T follicular helper cell (primary cell): ENCODE measurements around the gene ZFP14.

ENCODE experiments used
- DNase-seq: peaks from one replicate; pipeline ENCODE4 v3.0.0-alpha.2; 2020; ENCODE audit warnings: low read depth
- total RNA-seq, 2 experiments: gene quantifications; one replicate each; lab custom pipeline; 2026; lab: John Stamatoyannopoulos, UW

Gene ZFP14
- 7.6 to 35.5 reads per million in 2 experiments for total RNA-seq

DNA sequence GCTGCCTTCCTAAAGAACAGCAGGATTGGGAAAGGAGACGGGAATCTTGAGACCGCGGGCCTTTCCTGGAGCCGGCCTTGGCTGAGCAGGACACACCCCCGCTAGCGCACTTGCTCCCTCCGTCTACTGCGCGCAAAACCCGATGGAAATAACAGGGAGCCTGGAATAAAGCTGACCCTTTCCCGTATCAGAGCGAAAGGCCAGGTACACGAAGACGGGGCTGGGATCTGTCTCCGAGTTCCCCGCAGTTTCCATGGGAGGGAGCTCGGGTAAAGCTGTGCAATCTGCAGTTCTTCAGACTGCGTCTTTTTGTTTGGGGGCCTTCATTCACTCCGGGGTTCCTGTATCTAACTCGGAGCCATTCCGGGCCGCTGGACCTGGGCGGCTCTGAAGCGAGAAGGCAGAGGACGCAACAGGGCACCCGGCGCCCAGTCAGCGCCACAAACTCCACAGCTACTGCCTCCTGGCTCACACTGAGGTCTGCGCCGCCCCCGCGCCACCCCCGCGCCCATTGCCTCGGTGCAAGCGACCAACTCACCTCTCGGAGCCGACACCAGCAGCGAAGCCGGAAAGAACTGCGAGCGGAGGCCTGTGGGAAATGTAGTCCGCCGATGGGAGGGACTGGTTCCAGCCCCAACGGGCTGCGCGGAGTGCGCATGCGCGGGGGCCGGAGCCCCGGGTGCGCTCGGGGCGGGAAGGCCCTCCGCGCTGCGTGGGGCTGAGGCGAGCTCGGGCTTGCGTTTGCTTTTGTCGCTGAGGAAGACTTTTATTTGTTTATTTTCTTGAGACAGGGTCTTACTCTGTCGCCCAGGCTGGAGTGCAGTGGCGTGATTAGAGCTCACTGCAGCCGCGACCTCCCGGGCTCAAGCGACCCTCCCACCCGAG lies at the start of gene ZFP14:
Gene ZFP14 (minus strand): TSS at position 577 of the 885 bp plus-strand sequence. CDS start 11,309 bp downstream, outside the sequence.
- peak; percentile 92 for DNase-seq

DNA sequence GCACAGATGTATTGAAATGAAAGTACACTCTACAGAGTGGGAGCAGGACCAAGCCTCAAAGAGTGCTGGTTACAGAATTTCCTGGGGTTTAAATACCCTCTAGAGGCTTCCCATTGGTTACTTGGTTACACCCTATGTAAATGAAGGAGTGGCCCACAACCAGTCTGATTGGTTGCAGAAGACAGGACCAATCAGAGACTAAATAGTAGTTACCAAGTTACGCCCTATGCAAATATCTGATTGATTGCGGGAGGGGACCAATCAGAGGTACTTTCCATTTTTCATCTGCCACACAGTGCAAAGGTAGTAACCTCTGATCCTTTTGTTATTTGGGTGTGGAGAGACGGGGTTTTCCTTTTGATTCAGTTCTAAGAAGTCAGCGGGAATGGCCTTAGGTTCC lies 44.9 kb upstream of the ZFP14 start:
- no peak for DNase-seq

DNA sequence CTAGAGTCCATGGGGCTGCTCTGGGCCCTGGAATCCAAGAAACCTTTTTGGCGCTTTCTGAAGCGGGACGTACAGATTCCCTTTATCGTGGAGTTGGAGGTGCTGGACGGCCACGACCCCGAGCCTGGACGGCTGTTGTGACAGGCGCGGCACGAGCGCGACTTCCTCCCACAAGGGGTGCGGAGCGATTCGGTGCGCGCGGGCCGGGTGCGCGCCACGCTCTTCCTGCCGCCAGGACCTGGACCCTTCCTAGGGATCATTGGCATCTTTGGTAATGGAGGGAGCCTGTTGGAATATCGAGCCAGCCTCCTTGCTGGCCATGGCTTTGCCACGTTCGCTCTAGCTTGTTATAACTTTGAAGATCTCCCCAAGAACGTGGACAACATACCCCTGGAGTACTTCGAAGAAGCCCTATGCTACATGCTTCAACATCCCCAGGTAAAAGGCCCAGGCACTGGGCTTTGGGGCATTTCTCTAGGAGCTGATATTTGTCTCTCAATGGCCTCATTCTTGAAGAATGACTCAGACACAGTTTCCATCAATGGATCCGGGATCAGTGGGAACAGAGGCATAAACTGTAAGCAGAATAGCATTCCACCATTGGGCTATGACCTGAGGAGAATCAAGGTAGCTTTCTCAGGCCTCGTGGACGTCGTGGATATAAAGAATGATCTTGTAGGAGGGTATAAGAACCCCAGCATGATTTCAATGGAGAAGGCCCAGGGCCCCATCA lies 42.9 kb upstream of the ZFP14 start:
- no peak for DNase-seq

DNA sequence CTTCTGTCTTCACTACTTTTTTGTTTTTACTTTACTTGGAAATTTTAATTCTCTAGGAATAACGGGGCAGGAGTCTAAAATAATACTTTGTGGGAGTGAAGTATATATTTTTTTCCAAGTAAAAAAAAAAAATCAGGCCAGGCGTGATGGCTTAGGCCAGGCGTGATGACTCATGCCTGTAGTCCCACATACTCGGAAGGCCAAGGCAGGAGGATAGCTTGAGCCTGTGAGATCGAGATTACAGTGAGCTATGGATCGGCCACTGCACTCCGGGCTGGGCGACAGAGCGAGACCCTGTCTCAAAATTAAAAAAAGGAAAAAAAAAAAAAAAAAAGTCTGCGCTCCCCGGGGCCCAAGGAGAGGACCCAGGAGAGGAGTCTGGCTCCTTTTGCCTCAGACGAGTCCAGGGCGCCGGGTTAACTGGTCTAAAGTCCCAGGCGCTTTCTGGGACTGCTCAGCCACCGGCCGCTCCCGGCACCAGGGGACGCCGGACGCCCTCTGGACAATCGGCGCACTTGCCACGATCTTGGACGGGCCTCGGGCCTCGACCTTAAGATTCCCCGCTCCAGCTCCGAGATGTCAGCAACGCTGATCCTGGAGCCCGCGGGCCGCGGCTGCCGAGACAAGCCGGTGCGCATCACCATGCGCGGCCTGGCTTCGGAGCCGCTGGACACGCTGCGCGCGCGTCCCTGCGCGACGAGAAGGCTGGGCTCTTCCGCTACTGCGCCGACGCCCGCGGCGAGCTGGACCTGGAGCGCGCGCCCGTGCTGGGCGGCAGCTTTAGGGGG lies 42.2 kb upstream of the ZFP14 start:
- no peak for DNase-seq

DNA sequence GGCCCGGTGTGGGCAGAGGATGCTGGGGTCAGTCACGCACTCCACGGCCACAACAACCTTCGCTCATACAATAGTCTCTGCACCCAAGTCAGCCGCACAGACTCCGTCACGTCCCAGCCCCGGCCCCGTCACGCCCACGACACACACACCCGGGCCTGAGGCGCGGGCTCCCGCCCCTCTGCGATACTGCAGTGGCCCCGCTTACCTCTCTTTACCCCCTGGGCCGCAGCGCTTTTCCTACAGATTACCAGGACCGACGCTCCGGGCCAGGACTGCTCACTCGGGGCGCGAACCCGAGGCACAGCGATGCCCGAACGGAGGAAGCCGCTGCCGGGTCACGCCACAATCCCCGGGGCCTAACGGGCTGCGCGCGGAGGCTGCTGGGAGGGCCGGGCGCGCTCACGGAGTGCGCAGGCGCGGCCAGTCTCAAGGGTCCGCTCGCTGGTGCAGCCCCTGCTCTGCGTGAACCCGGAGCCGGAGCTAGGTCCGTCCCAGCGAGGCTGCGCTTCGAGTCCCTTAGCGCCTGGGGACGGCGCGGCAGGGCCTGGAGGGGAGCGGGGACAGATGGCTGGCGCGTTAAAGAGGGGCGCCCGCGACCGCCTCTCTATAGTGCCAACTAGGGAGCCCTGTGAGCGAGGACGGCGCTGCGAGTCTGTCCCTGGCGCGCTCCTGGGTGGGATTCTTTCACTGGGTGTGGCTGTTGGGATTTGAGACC lies 39.4 kb upstream of the ZFP14 start, which contains the start of gene ZFP82:
Gene ZFP82 (minus strand): TSS at position 358 of the 715 bp plus-strand sequence. CDS start 8,855 bp downstream, outside the sequence.
- DNase-seq = peak; percentile 46

DNA sequence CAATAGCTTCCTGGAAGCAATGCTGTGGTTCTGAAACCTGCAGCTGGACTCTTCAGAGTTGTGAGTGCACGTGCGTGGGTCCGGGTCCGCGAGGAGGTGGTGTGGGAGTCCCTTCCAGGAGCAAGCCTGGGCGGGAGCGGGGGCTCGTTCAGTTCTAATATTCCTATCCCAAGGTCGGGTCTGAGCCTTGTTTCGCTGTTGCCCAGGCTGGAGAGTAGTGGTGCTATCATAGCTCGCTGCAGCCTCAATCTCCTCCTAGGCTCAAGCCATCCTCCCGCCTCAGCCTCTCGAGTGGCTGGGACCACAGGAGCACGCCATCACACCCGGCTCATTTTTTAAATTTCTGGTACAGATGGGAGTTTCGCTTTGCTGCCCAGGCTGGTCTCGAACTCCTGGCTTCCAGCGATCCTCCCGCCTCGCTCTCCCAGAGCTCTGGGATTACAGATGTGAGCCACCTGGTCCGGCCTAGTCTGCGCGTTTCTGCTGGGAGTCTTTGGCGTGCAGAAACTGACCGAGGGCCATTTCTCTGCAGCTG lies 38.8 kb upstream of the ZFP14 start:
- no peak for DNase-seq

DNA sequence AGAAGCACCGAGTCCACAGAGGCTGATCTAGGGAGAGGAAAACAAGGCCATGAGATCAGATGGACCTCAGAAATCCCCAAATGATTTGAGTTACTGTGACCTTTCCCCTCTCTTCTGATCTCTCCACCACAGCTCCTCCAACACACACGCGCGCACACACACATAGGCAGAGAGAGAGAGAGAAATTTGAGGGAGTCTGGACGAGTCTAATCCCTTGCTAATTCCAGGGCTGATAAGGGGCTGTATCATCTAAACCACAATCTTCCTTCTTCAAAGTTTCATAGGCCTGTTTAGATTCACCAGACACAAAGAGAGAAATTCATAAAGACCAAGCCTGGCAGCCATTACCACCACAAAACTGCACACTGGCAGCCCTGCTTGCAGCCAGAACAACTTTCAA lies 30.8 kb upstream of the ZFP14 start:
- no peak for DNase-seq

DNA sequence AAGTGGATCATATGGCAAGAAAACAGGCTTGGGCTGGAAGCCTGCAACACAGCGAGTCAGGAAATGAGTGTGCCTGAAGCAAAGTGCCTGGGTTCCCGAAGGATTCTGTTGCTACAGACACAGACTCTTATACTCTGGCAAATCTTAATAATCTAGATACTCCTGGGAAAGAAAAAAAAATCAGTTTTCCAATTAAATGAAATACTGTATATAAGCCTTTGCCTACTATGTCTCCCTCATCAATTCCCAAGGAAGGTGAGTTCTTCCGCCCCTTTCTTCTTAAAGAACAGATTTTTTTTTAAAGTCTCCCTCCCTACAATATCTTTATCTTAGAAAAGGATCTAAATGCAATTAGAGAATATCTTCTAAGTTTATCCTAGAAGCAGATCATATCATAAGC lies 29.1 kb upstream of the ZFP14 start:
- no peak for DNase-seq

DNA sequence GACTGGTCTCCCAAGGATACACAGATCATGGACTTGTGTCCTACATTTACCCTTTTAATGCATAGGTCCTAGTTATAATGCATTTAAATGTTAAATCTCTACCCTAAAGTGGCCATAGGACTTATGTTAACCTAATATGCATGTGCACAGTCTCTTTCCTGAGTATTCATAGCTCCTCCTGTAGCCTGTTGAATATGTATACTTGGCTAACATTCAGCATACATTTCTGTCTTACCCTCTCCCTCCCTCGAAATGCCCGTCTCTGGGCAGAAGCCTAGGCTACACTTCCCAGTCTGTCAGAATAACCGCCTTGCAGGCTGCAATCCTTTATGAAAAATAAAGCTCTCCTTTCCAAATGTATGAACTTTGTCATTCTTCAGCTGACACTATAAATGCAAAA lies 25.5 kb upstream of the ZFP14 start:
- no peak for DNase-seq

DNA sequence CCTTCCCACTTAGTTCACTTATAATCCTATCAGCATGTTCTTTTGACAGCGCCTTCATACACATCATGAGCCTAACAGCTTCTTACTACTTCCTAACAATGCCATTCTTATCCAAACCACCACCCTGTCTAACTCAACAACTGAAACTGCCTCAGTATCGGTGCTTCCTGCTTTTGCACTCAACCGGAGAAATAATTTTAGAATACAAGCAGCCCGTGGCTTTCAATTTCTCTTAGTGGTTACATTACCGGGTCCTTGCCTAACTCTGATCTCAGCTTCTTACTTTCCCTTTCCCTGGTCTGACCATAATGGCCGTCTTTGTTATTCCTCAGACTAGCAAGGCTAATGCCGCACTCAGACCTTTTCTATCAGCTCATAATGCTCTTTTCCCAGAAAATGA lies 22.5 kb upstream of the ZFP14 start:
- DNase-seq = no peak

DNA sequence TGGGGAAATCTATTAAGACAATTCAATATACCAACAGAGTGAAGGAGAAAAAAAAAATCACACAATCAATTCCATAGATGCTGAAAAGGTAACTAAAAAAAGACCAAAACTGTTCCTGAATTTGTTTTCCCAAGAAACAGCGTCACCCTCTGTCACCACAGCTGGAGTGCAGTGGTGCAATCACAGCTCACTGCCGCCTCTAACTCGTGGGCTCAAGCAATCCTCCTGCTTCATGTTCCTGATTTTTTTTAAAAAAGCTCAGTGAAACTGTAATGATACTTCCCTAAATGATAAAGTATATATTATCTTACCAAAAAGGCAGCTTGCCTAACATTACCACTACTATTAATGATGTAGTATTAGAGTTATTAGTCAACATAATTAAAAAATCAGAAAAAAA lies 19.6 kb upstream of the ZFP14 start:
- DNase-seq = no peak

DNA sequence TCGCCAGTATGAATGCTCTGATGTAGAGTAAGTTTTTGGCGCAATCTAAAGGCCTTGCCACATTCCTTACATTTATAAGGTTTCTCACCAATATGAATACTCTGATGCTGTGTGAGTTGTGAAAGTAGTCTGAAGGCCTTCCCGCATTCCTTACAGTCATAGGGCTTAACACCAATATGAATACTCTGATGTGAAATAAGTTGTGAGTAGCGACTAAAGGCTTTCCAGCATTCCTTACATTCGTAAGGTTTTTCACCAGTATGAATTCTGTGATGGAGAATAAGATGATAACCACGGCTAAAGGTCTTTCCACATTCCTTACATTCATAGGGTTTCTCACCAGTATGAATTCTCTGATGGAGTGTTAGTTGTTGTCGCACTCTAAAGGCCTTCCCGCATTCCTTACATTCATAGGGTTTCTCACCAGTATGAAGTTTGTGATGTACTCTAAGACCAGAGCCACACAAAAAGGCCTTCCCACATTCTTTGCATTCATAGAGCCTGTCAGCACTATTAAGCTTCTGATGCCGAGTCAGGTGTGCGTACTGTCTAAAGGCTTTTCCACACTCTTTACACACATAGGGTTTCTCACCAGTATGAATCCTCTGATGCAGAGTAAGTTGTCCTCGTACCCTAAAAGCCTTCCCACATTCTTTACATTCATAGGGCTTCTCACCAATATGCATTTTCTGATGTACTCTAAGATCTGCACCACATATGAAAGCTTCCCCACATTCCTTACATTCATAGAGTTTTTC lies 14.1 kb upstream of the ZFP14 start:
- DNase-seq = no peak

DNA sequence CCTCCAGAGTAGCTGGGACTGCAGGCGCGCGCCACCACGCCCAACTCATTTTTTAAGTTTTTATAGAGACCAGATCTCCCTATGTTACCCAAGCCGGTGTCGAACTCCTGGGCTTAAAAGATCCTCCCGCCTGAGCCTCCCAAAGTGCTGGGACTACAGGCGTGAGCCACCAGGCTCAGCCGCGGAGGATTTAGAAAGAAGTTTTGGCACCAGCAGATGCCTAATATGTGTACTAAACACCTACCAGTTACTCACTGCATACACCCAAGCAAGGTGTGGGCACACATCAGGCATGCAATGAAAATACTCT lies 464 bp upstream of the ZFP14 start:
- no peak for DNase-seq

DNA sequence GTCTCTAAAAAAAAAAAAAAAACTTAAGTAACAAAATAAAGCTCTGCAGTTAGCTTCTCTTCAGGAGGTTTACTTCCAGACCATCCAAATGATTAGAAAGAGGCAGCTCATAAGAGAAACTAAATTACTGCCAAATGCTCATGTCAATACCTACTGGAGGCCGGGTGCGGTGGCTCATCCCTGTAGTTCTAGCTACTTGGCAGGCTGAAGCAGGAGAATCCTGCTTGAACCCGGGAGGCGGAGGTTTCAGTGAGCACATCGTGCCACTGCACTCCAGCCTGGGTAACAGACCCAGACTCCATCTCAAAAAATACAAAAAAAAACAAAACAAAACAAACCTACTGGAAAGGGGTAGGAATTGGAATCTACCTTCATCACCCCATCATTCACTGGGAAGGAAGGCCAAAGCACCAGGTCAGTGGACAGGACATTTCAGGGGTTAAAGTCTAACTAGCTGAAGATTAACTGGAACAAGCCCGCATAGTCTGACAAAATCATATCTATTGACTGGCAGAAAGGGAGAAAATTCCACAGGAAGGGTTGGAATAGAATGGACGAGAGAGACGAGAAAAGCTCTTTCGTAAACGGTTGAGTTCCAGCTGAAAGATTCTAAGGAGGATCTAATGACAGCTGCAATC lies 1.3 kb downstream of the ZFP14 start:
- DNase-seq = no peak

DNA sequence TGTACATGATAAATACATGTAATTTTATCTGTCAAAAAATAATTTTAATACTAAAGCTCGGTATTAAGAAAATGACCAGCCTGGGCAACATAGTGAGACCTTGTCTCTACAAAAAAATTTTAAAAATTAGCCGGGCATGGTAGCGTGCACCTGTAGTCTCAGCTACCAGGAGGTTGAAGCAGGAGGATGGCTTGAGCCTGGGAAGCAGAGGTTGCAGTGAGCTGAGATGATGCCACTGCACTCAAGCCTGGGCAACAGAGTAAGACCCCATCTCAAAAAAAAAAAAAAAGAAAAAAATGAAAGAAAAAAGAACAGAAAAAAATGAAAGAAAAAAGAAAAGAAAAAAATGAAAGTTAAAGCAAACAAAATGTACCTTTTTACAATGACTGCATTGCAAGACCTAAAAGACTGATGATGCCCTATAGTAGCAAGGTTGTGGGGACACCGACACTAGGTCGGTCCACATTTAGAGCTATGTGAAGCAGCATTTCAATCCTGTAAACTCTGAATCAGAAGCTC lies 5.3 kb downstream of the ZFP14 start:
- DNase-seq = no peak

DNA sequence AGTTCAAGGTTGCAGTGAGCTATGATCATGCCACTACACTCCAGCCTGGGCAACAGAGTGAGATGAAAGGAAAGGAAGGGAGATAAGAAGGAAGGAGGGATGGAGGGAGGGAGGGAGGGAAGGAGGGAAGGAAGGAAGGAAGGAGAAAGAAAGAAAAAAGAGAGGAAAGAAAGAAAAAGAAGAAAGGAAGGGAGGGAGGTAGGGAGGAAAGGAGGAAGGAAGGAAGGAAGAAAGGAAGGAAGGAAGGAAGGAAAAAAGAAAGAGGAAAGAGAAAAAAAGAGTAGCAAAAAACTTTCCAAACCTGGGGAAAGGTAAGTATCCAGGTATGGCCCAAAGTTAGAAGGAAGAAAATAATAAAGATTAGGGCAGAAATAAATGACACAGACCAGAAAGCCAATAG lies 7.1 kb downstream of the ZFP14 start:
- DNase-seq = no peak

DNA sequence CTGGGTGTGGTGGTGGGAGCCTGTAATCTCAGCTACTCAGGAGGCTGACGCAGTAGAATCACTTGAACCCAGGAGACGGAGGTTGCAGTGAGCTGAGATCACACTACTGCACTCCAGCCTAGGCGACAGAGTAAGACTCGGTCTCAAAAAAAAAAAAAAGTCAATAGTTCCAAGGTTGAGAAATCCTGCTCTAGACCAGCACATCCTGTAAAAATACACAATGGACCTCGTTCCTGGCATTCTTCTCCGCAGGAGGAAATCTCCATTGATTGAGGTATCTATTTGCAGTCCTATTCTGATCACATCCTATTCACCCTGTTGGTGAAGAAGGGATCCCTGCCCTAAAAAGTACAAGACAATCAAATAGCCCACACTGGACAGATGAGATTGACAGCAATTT lies 15.2 kb downstream of the ZFP14 start:
- DNase-seq = no peak

DNA sequence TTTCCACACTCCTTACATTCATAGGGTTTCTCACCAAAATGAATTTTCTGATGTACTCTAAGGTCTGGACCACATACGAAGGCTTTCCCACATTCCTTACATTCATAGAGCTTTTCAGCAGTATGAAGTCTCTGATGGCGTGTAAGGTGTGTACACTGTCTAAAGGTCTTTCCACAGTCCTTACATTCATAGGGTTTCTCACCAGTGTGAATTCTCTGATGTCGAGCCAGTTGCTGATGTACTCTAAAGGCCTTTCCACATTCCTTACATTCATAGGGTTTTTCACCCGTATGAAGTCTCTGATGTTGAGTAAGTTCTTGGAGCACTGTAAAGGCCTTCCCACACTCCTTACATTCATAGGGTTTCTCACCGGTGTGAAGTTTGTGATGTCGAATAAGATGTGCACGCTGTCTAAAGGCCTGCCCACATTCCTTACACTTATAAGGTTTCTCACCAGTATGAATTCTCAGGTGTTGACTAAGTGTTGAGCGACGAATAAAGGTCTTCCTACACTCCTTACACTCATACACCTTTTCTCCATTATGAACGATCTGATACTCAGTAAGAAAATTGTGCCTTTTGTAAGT lies 38.1 kb downstream of the ZFP14 start:
- DNase-seq = no peak

DNA sequence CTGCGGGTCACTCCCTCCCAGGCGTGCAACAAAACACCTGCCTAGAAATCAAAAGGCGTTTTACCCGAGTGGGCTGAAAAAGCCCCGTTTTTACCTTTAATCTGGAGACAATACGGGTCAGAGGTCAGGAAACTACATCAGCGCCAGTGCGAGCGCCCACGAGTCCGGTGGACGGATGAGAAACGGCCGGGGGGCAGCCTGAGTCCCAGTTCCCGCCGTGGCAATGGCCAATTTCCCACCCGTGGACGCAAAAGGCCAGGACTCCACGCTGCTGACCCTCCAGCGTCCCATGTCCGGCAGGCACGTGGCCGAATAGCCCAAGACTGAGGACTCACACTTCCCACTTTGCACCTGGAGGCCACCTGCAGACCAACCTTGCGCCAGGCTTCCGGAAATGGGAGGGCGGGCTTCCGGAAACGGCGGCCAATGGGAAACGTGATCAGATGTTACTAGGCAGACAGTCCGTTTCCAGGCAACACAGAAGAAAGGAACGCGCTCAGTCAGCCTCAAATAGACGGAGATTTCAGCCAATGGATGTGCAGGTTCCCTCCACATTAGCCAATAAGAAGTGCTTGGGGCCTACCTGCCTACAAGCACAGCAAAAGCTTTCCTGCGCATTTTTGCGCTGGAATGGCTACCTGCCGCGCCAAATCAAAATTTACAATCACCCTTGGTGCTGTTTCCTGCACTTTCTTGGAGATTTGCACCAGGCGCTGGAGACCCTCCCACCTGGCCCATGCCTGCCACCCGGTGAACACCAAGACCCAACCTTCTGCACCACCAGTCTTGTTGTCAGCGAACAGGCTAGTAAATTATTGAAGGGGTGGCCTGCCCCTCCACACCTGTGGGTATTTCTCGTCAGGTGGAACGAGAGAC lies 47.4 kb downstream of the ZFP14 start:
- DNase-seq = peak; percentile 18
